Mesenchymal stem cell (in vitro differentiated cells and primary cell): ENCODE data around the gene ABCG5.
A peak's percentile ranks its signal among the peaks of the same experiment; 100 is the strongest.

Experiments
- DNase-seq: peaks from one replicate; pipeline ENCODE4 v3.0.0-alpha.2; 2013
- H2AFZ ChIP-seq: one replicate; pipeline ENCODE4 v1.6.1; 2013; ENCODE audit warnings: low read depth, mild to moderate bottlenecking, control low read depth, inconsistent platforms, low read length, moderate library complexity
- H2AK5ac ChIP-seq: 2 replicates; pipeline ENCODE4 v1.6.1; 2013; ENCODE audit warnings: low read length, moderate library complexity, mild to moderate bottlenecking, inconsistent platforms; ENCODE audit not compliant: severe bottlenecking
- H2BK120ac ChIP-seq: one replicate; pipeline ENCODE4 v1.6.1; 2013; ENCODE audit warnings: low read depth, mild to moderate bottlenecking, inconsistent platforms, low read length, moderate library complexity
- H2BK12ac ChIP-seq, 2 experiments: one replicate each; pipeline ENCODE4 v1.6.1; 2013; ENCODE audit warnings: inconsistent platforms in 2 of 2, low read length in 2 of 2, mild to moderate bottlenecking in 2 of 2, moderate library complexity in 2 of 2, control low read depth in 1 of 2
- H2BK15ac ChIP-seq: one replicate; pipeline ENCODE4 v1.6.1; 2013; ENCODE audit warnings: mild to moderate bottlenecking, low read depth, inconsistent platforms; ENCODE audit not compliant: poor library complexity, severe bottlenecking
- H2BK5ac ChIP-seq: 2 replicates; pipeline ENCODE4 v1.6.1; 2013; ENCODE audit warnings: low read depth, mild to moderate bottlenecking, low read length, control low read depth, inconsistent platforms; ENCODE audit not compliant: poor library complexity, severe bottlenecking
- H3K14ac ChIP-seq, 2 experiments: one replicate each; pipeline ENCODE4 v1.6.1; 2013; ENCODE audit warnings: inconsistent platforms in 2 of 2, low read length in 2 of 2, control low read depth in 1 of 2, mild to moderate bottlenecking in 1 of 2, moderate library complexity in 1 of 2
- H3K18ac ChIP-seq, 2 experiments: one replicate each; pipeline ENCODE4 v1.6.1; 2013; ENCODE audit warnings: inconsistent platforms in 2 of 2, low read length in 2 of 2, control low read depth in 1 of 2, low read depth in 1 of 2, mild to moderate bottlenecking in 1 of 2
- H3K23ac ChIP-seq, 2 experiments: one replicate each; pipeline ENCODE4 v1.6.1; 2013; ENCODE audit warnings: inconsistent platforms in 2 of 2, low read length in 2 of 2, mild to moderate bottlenecking in 2 of 2, moderate library complexity in 2 of 2, control low read depth in 1 of 2
- H3K27ac ChIP-seq: 2 replicates; pipeline ENCODE4 v1.5.1; 2013; ENCODE audit warnings: mild to moderate bottlenecking, moderate library complexity, low read length, control low read depth, inconsistent platforms; ENCODE audit not compliant: poor library complexity, severe bottlenecking
- H3K27me3 ChIP-seq, 2 experiments: 2 replicates each; pipeline versions ENCODE4 v1.6.1 to v1.7.0; 2013; ENCODE audit warnings: low read length in 2 of 2, mild to moderate bottlenecking in 2 of 2, moderate library complexity in 2 of 2, control low read depth in 1 of 2, inconsistent platforms in 1 of 2; ENCODE audit not compliant: control insufficient read depth in 1 of 2, insufficient read depth in 1 of 2
- H3K36me3 ChIP-seq, 2 experiments: 2 replicates each; pipeline versions ENCODE4 v1.6.1 to v1.7.0; 2013; ENCODE audit warnings: low read length in 2 of 2, control low read depth in 1 of 2, inconsistent platforms in 1 of 2, low read depth in 1 of 2, mild to moderate bottlenecking in 1 of 2; ENCODE audit not compliant: insufficient read depth in 2 of 2, control insufficient read depth in 1 of 2
- H3K4ac ChIP-seq, 2 experiments: one replicate each; pipeline ENCODE4 v1.6.1; 2013; ENCODE audit warnings: inconsistent platforms in 2 of 2, low read length in 2 of 2, mild to moderate bottlenecking in 2 of 2, moderate library complexity in 2 of 2, control low read depth in 1 of 2, low read depth in 1 of 2
- H3K4me1 ChIP-seq: 2 replicates; pipeline ENCODE4 v1.6.1; 2013; ENCODE audit warnings: low read depth, low read length, control low read depth; ENCODE audit not compliant: control insufficient read depth, insufficient read depth
- H3K4me2 ChIP-seq: 2 replicates; pipeline ENCODE4 v1.6.1; 2013; ENCODE audit warnings: low read length, mild to moderate bottlenecking, inconsistent platforms; ENCODE audit not compliant: poor library complexity, severe bottlenecking
- H3K4me3 ChIP-seq, 2 experiments: 2 replicates each; pipeline versions ENCODE4 v1.5.1 to v1.7.0; 2013; ENCODE audit warnings: low read length in 2 of 2, mild to moderate bottlenecking in 2 of 2, control low read depth in 1 of 2, low read depth in 1 of 2; ENCODE audit not compliant: insufficient read depth in 1 of 2
- H3K79me1 ChIP-seq: replicated peaks from 2 replicates; pipeline ENCODE4 v1.6.1; 2013; ENCODE audit warnings: mild to moderate bottlenecking, control low read depth, low read length, inconsistent platforms; ENCODE audit not compliant: poor library complexity, severe bottlenecking
- H3K9ac ChIP-seq: 2 replicates; pipeline ENCODE4 v1.7.0; 2013; ENCODE audit warnings: mild to moderate bottlenecking, low read length, moderate library complexity
- H3K9me3 ChIP-seq: 2 replicates; pipeline ENCODE4 v1.7.0; 2013; ENCODE audit warnings: mild to moderate bottlenecking, low read length; ENCODE audit not compliant: control insufficient read depth
- H4K8ac ChIP-seq: one replicate; pipeline ENCODE4 v1.6.1; 2013; ENCODE audit warnings: inconsistent platforms, mild to moderate bottlenecking, low read length, moderate library complexity
- H4K91ac ChIP-seq: one replicate; pipeline ENCODE4 v1.6.1; 2013; ENCODE audit warnings: mild to moderate bottlenecking, low read length, inconsistent platforms
- WGBS: methylation state at CpG from one replicate; pipeline ENCODE4 v1.1.7; 2013; ENCODE audit warnings: mixed read lengths; 5-methylcytosine and 5-hydroxymethylcytosine counted together

ABCG5 gene

GRCh38 chr2:43792653-43793052 lies 46.0 kb downstream of the ABCG5 start:
- Histone ChIP-seq H3K9me3 (no peaks in the 10 kb centered on the region), H3K4ac (no peak overlapping the region), H4K8ac (no peak overlapping the region), H3K4me2 (no peak overlapping the region), H4K91ac (no peak overlapping the region), H3K79me1 (no peaks in the 10 kb centered on the region), H3K14ac (no peak overlapping the region), H3K4me3 (no peak overlapping the region), H3K4me1 (no peaks in the 10 kb centered on the region), H2BK12ac (no peak overlapping the region), H2AFZ (no peak overlapping the region), H3K9ac (no peak overlapping the region), H2BK5ac (no peak overlapping the region), H3K18ac (no peak overlapping the region), H2BK15ac (no peak overlapping the region), H2AK5ac (no peak overlapping the region), H3K36me3 (peaks cover 7 to 76% of the 10 kb centered on the region in 2 experiments), H3K23ac (no peak overlapping the region), H3K27ac (peak overlapping the region; percentile 61), H2BK120ac (no peak overlapping the region), H3K27me3 (no peaks in the 10 kb centered on the region)
- WGBS: 63% methylated on average over 1 of the region's 3 CpGs
- peak; percentile 18 for DNase-seq

DNA sequence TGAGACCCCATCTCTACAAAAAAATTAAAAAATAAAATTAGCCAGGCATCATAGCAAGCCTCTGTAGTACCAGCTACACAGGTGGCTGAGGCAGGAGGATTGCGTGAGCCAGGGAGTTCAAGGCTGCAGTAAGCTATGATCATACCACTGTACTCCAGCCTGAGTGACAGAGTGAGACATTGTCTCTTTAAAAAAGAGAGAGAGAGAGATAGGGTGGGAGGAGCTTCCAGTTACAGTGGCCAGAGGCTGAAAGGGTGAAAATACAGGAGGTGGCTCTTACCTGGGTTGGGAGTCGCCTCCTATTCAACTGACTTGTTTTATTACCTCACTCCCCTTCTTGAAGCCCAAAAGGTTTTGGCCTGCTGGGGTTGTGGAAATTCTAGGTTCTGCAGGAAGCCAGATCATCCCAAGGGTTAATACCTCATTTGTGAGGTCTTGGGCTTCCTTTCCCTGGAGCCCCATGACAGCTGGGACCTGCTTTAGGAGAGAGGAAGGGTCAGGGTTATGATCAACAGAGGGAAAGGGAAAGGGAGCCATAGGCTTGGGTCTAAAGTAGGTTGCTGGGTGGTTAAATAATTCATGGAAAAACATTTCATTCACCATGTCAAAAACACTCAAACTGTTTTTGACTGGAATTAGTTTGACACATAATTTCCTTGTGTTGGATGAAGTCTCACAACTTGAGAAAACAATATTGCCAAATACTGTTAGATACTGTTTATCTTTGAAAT lies 47.4 kb downstream of the ABCG5 start:
- Histone ChIP-seq H3K14ac (no peak overlapping the region), H2BK120ac (no peak overlapping the region), H2BK5ac (no peak overlapping the region), H3K9me3 (no peaks in the 10 kb centered on the region), H3K4me3 (no peak overlapping the region), H3K23ac (no peak overlapping the region), H3K18ac (no peak overlapping the region), H3K4ac (no peak overlapping the region), H4K91ac (no peak overlapping the region), H2BK12ac (no peak overlapping the region), H3K36me3 (peaks cover 8 to 78% of the 10 kb centered on the region in 2 experiments), H3K79me1 (no peaks in the 10 kb centered on the region), H2AFZ (no peak overlapping the region), H3K27me3 (no peaks in the 10 kb centered on the region), H3K4me1 (no peaks in the 10 kb centered on the region), H2AK5ac (no peak overlapping the region), H4K8ac (no peak overlapping the region), H3K4me2 (no peak overlapping the region), H3K27ac (no peak overlapping the region), H3K9ac (no peak overlapping the region), H2BK15ac (no peak overlapping the region)
- DNase-seq: no peak
- WGBS: 88% methylated on average over 1 of the region's 2 CpGs

DNA sequence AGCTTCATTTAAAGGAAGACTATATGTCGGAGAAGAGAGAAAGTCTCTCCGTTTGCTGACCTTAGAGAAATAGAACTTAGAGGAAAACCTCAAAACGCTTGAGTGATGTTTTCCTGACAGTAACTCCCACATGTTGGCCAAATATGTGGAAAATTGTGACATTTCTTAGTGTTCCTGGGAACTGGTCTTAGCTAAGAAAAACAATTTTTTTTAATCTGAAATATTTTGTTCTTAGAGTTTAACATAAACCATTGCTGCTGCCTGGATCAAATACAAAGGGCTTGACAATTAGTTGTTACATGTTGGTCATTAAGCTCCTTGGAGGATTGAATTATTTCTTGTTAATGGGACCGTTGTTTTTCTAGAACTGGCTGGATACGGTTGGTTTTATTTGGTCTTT lies 48.5 kb downstream of the ABCG5 start:
- H3K27ac ChIP-seq: no peak overlapping the region
- H2AK5ac ChIP-seq: no peak overlapping the region
- no peak overlapping the region for H2AFZ ChIP-seq
- H3K9me3 ChIP-seq: no peaks in the 10 kb centered on the region
- H3K14ac ChIP-seq: no peak overlapping the region
- H2BK12ac ChIP-seq: no peak overlapping the region
- no peak overlapping the region for H4K8ac ChIP-seq
- no peak overlapping the region for H3K4me2 ChIP-seq
- no peak for DNase-seq
- no peaks in the 10 kb centered on the region for H3K4me1 ChIP-seq
- no peak overlapping the region for H3K4ac ChIP-seq
- no peak overlapping the region for H3K4me3 ChIP-seq
- no peak overlapping the region for H2BK120ac ChIP-seq
- 95% methylated on average over 4 of the region's 5 CpGs for WGBS
- peaks cover 10 to 75% of the 10 kb centered on the region in 2 experiments for H3K36me3 ChIP-seq
- H3K9ac ChIP-seq: no peak overlapping the region
- H3K18ac ChIP-seq: no peak overlapping the region
- no peaks in the 10 kb centered on the region for H3K79me1 ChIP-seq
- H3K27me3 ChIP-seq: no peaks in the 10 kb centered on the region
- H4K91ac ChIP-seq: no peak overlapping the region
- no peak overlapping the region for H2BK15ac ChIP-seq
- H3K23ac ChIP-seq: no peak overlapping the region
- H2BK5ac ChIP-seq: no peak overlapping the region

DNA sequence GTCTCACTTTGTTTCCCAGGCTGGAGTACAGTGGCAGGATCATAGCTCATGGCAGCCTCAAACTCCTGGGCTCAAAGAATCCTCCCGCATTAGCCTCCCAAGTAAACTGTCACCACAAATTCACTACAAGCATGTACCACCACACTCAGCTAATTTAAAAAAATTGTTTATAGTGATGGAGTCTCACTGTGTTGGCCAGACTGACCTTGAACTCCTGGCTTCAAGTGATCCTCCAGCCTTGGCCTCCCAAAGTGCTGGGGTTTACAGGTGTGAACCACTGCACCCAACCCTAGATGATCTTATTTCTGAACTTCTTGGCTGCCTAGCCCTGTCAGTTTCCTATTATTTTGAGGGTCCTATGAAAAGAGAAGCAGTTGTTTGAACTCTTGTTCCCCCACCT lies 50.0 kb downstream of the ABCG5 start:
- Histone ChIP-seq H3K27me3 (no peaks in the 10 kb centered on the region), H3K18ac (no peak overlapping the region), H3K9ac (no peak overlapping the region), H3K9me3 (no peaks in the 10 kb centered on the region), H3K4me3 (no peak overlapping the region), H2BK5ac (no peak overlapping the region), H2BK15ac (no peak overlapping the region), H4K91ac (no peak overlapping the region), H4K8ac (no peak overlapping the region), H3K36me3 (peaks cover 13 to 69% of the 10 kb centered on the region in 2 experiments), H2AK5ac (no peak overlapping the region), H2BK12ac (no peak overlapping the region), H3K14ac (no peak overlapping the region), H3K4ac (no peak overlapping the region), H3K4me1 (no peaks in the 10 kb centered on the region), H3K79me1 (no peaks in the 10 kb centered on the region), H2BK120ac (no peak overlapping the region), H2AFZ (no peak overlapping the region), H3K4me2 (no peak overlapping the region), H3K23ac (no peak overlapping the region), H3K27ac (no peak overlapping the region)
- WGBS: no CpG with 5 or more reads among the region's 1 CpG
- DNase-seq: no peak
